ENCODE measurements around the gene GSE1.
A peak's percentile ranks its signal among the peaks of the same experiment; 100 is the strongest.

GSE1 gene

GRCh38 chr16:85626191-85626981 is 13.3 kb downstream of the GSE1 start:
- POLR2A ChIA-PET = interaction anchor here (1.9 kb wide), 1 partner anchor 11 kb away, joined by 8 read pairs; no protein-coding TSS in a partner anchor
- CTCF ChIA-PET = interaction anchor here (1.5 kb wide), 1 partner anchor 11 kb away, joined by 19 read pairs; no protein-coding TSS in a partner anchor
- DNase-seq (ENCODE audit: extremely low spot score) = peak; percentile 48
- TF ChIP-seq L3MBTL2 (conservative IDR thresholded peaks at IDR 0.05) = peak; percentile 43
- TF ChIP-seq LEF1 (IDR thresholded peaks at IDR 0.05; ENCODE audit: borderline replicate concordance) = no peak

GRCh38 chr16:85627089-85627488 is 14.0 kb downstream of the GSE1 start:
- POLR2A ChIA-PET = interaction anchor here (1.9 kb wide), 1 partner anchor 12 kb away, joined by 8 read pairs; no protein-coding TSS in a partner anchor
- TF ChIP-seq FOXM1 (IDR thresholded peaks at IDR 0.05; ENCODE audit: borderline replicate concordance) = no peak
- TF ChIP-seq ZNF384 (IDR thresholded peaks at IDR 0.05) = no peak
- no peak for TF ChIP-seq FOXK2 (IDR thresholded peaks at IDR 0.05)
- no peak for TF ChIP-seq NFRKB (IDR thresholded peaks at IDR 0.05)
- TF ChIP-seq ELF4 (IDR thresholded peaks at IDR 0.05) = no peak
- no peak for TF ChIP-seq FOXA1 (IDR thresholded peaks at IDR 0.05)
- no peak for TF ChIP-seq TARDBP (IDR thresholded peaks at IDR 0.05)
- no peak for TF ChIP-seq SUZ12 (IDR thresholded peaks at IDR 0.05)
- TF ChIP-seq ARNT (IDR thresholded peaks at IDR 0.05) = no peak
- no peak for TF ChIP-seq SP1 (IDR thresholded peaks at IDR 0.05)
- TF ChIP-seq L3MBTL2 (conservative IDR thresholded peaks at IDR 0.05) = no peak
- no peak for TF ChIP-seq CTBP1 (IDR thresholded peaks at IDR 0.05; ENCODE audit: borderline replicate concordance)
- TF ChIP-seq PKNOX1 (IDR thresholded peaks at IDR 0.05) = no peak
- TF ChIP-seq LEF1 (IDR thresholded peaks at IDR 0.05; ENCODE audit: borderline replicate concordance) = no peak
- CTCF ChIA-PET = interaction anchor here (1.5 kb wide), 1 partner anchor 11 kb away, joined by 19 read pairs; no protein-coding TSS in a partner anchor
- DNase-seq (ENCODE audit: extremely low spot score) = no peak

- no peak for TF ChIP-seq ZNF384 (IDR thresholded peaks at IDR 0.05)
- TF ChIP-seq HDGF (IDR thresholded peaks at IDR 0.05; ENCODE audit: borderline replicate concordance) = no peak
- no peak for TF ChIP-seq SP1 (IDR thresholded peaks at IDR 0.05)
- no peak for TF ChIP-seq FOXA1 (IDR thresholded peaks at IDR 0.05)
- no peak for TF ChIP-seq L3MBTL2 (conservative IDR thresholded peaks at IDR 0.05)
- no peak for TF ChIP-seq ARNT (IDR thresholded peaks at IDR 0.05)
- TF ChIP-seq ELF4 (IDR thresholded peaks at IDR 0.05) = no peak
- TF ChIP-seq NFRKB (IDR thresholded peaks at IDR 0.05) = no peak
- TF ChIP-seq SUZ12 (IDR thresholded peaks at IDR 0.05) = no peak
- TF ChIP-seq FOXM1 (IDR thresholded peaks at IDR 0.05; ENCODE audit: borderline replicate concordance) = no peak
- TF ChIP-seq CTBP1 (IDR thresholded peaks at IDR 0.05; ENCODE audit: borderline replicate concordance) = no peak
- no peak for TF ChIP-seq FOXK2 (IDR thresholded peaks at IDR 0.05)
- TF ChIP-seq TARDBP (IDR thresholded peaks at IDR 0.05) = no peak
- no peak for TF ChIP-seq BHLHE40 (IDR thresholded peaks at IDR 0.05; ENCODE audit: borderline replicate concordance)
- no peak for TF ChIP-seq LEF1 (IDR thresholded peaks at IDR 0.05; ENCODE audit: borderline replicate concordance)
- TF ChIP-seq PKNOX1 (IDR thresholded peaks at IDR 0.05) = no peak
- ChIA-PET POLR2A (no interaction called here), CTCF (no interaction called here)
- DNase-seq (ENCODE audit: extremely low spot score) = no peak
Observed at GRCh38 chr16:85627526-85628264, 14.6 kb downstream of the GSE1 start.

- DNase-seq (ENCODE audit: extremely low spot score) = no peak
- ChIA-PET CTCF (interaction anchor here (1.0 kb wide), 1 partner anchor 12 kb away, joined by 6 read pairs; no protein-coding TSS in a partner anchor), POLR2A (no interaction called here)
- no peak for TF ChIP-seq CTBP1 (IDR thresholded peaks at IDR 0.05; ENCODE audit: borderline replicate concordance)
- TF ChIP-seq LEF1 (IDR thresholded peaks at IDR 0.05; ENCODE audit: borderline replicate concordance) = no peak
- no peak for TF ChIP-seq BHLHE40 (IDR thresholded peaks at IDR 0.05; ENCODE audit: borderline replicate concordance)
- TF ChIP-seq TARDBP (IDR thresholded peaks at IDR 0.05) = no peak
- TF ChIP-seq SP1 (IDR thresholded peaks at IDR 0.05) = no peak
- no peak for TF ChIP-seq L3MBTL2 (conservative IDR thresholded peaks at IDR 0.05)
- TF ChIP-seq ELF4 (IDR thresholded peaks at IDR 0.05) = no peak
- TF ChIP-seq PKNOX1 (IDR thresholded peaks at IDR 0.05) = no peak
- TF ChIP-seq ARNT (IDR thresholded peaks at IDR 0.05) = no peak
- no peak for TF ChIP-seq SUZ12 (IDR thresholded peaks at IDR 0.05)
- TF ChIP-seq ZNF384 (IDR thresholded peaks at IDR 0.05) = no peak
Observed at GRCh38 chr16:85628265-85628556, 15.1 kb downstream of the GSE1 start.

- CTCF ChIA-PET = interaction anchor here (1.0 kb wide), 1 partner anchor 13 kb away, joined by 6 read pairs; no protein-coding TSS in a partner anchor
- TF ChIP-seq CTBP1 (IDR thresholded peaks at IDR 0.05; ENCODE audit: borderline replicate concordance) (no peak), FOXA1 (IDR thresholded peaks at IDR 0.05) (no peak), FOXM1 (IDR thresholded peaks at IDR 0.05; ENCODE audit: borderline replicate concordance) (no peak), ELF4 (IDR thresholded peaks at IDR 0.05) (no peak), L3MBTL2 (conservative IDR thresholded peaks at IDR 0.05) (no peak), ARNT (IDR thresholded peaks at IDR 0.05) (no peak), NFRKB (IDR thresholded peaks at IDR 0.05) (no peak), BHLHE40 (IDR thresholded peaks at IDR 0.05; ENCODE audit: borderline replicate concordance) (no peak), FOXK2 (IDR thresholded peaks at IDR 0.05) (no peak), ZNF384 (IDR thresholded peaks at IDR 0.05) (no peak), LEF1 (IDR thresholded peaks at IDR 0.05; ENCODE audit: borderline replicate concordance) (no peak), TARDBP (IDR thresholded peaks at IDR 0.05) (no peak), PKNOX1 (IDR thresholded peaks at IDR 0.05) (no peak), SP1 (IDR thresholded peaks at IDR 0.05) (no peak), HDGF (IDR thresholded peaks at IDR 0.05; ENCODE audit: borderline replicate concordance) (no peak), SUZ12 (IDR thresholded peaks at IDR 0.05) (no peak)
- no peak for DNase-seq (ENCODE audit: extremely low spot score)
- POLR2A ChIA-PET = no interaction called here
Observed at GRCh38 chr16:85628645-85629044, 15.5 kb downstream of the GSE1 start.
